HL-60/S4 treated with retinoic acid at 250 ng/mL for 4 days and 3 days (cell line): ENCODE measurements around the gene CLEC11A.
"Not testable (repeated sequence)": the region's sequence is repeated elsewhere in the genome, so short reads cannot be mapped to it uniquely, and the experiment has no call there.

Experiments
- in situ Hi-C: fragments of 300-500 bp; cut with MboI; formaldehyde crosslinking; loops from 2 replicates; pipeline ENCODE4 v1.7.0; 2022; ENCODE audit warnings: low sequenced_read_pairs

The CLEC11A gene

DNA sequence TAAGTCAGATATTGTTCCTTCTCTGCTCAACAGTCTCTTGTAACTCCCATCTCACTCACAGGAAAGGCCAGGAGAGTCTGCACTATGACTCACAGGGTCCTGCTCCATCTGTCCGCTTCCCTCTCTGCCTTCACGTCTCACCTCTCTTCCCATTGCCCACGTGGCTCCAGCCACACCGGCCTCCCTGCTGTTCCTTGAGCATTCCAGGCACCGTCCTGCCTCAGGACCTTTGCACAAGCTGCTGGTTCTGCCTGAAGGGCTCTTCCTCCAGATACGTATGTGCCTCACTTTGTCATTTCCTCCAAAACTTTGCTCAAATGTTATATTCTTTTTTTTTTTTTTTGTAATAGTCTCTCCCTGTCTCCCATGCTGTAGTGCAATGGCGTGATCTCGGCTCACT, 33.1 kb downstream of the CLEC11A start:
- in situ Hi-C loops: not testable (repeated sequence)

DNA sequence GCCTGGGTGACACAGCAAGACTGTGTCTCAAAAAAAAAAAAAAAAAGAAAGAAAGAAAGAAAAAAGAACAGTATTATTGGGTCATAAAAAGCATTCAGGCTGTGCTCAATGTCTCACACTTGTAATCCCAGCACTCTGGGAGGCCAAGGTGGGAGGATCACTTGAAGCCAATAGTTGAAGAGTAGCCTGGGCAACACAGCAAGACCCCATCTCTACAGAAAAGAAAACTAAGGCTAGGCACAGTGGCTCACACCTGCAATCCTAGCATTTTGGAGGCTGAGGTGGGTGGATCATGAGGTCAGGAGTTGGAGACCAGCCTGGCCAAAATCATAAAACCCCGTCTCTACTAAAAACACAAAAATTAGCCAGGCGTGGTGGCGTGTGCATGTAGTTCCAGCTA, 34.5 kb downstream of the CLEC11A start:
- in situ Hi-C loops: not testable (repeated sequence)

DNA sequence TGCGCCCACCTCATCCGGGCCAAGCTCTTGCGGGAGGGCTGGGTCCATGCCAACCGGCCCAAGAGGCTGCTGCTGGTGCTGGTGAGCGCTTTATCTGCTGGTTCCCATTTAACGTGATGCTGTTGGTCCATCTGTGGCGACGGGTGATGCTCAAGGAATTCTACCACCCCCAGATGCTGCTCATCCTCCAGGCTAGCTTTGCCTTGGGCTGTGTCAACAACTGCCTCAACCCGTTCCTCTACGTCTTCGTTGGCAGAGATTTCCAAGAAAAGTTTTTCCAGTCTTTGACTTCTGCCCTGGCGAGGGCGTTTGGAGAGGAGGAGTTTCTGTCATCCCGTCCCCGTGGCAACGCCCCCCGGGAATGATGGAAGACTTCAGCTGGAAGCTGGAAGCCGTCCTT, 35.9 kb downstream of the CLEC11A start:
- in situ Hi-C loops: not testable (repeated sequence)

DNA sequence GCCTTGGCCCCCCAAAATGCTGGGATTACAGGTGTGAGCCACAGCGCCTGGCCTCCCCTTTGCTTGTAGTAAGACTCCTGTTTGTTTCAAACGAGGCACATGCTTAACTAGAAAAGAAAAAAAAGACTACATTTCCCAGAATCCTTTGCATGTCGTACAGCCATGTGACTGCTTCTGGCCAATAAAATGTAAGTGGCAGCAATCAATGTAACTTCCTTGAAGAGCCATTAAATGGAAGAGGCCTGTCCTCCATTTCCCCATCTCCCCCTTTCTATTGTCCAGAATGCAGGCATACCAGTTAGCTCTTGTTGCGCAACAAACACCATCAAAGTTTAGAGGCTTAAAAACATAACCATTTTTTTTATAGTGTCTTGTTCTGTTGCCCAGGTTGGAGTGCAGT, 36.7 kb downstream of the CLEC11A start:
- in situ Hi-C loops: no loop called here

DNA sequence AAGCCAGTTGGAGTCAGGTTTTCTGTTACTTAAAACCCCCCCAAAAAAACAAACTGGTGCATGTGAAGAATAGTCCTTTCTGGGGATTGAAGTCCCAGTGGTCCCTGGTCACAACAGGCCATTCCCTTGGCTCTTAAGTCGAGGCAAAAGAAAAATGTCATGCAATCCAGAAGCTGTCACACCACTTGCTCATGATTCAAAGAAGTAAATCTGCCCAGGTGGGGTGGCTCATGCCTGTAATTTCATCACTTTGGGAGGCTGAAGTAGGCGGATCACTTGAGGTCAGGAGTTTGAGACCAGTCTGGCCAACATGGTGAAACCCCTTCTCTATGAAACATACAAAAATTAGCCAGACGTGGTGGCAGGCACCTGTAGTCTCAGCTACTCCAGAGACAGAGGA, 38.3 kb downstream of the CLEC11A start:
- in situ Hi-C loops: not testable (repeated sequence)

DNA sequence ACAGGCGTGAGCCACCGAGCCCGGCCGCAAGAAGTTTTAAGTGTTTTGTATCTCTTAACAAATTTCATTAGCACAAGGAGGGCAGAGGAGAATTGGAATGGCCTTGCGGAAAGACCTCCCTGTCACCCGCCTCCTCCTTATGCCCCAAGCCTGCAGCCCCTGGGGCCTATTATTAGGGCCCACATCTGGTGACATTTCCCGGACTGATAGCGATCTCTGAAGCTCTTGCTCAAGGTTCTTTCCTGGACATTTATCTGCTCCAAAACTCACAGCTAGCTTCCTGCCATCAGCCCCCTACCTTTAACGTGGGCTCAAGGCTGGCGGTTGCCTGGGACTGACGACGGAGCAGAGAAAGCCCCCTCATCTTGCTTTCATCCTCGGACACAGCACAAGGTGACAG, 40.4 kb downstream of the CLEC11A start:
- in situ Hi-C loops: not testable (repeated sequence)

DNA sequence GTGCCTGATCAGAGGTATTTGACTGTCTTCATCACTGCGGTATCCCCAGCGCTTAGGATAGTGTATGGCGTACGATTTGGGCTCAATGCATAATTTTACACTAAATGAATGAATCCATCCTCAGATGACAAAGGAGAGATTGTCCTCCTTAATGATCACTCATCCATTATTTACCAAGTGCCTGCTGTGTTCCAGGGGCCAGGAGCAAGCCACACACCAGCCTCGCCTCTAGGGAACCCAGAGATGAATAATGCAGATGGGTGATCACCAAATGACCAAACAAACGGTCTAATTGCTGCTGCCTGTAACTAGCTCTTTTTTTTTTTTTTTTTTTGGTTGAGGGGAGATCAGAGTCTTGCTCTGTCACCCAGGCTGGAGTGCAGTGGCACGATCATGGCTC, 41.2 kb downstream of the CLEC11A start:
- in situ Hi-C loops: no loop called here

DNA sequence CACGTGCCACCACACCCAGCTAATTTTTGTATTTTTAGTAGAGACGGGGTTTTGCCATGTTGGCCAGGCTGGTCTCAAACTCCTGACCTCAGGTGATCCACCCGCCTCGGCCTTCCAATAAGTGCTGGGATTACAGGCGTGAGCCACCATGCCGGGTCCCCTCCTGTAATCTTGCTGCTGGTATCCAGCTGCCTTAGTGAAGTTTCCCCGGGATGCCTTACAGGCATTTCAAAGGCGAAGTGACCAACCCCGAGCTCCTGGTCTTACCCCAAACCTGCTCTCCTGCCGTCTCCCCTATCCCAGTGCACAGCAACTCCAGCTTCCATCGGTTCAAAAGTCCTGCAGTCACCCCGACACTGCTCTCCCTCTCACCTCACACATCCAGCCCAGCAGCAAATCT, 43.6 kb downstream of the CLEC11A start:
- in situ Hi-C loops: not testable (repeated sequence)

DNA sequence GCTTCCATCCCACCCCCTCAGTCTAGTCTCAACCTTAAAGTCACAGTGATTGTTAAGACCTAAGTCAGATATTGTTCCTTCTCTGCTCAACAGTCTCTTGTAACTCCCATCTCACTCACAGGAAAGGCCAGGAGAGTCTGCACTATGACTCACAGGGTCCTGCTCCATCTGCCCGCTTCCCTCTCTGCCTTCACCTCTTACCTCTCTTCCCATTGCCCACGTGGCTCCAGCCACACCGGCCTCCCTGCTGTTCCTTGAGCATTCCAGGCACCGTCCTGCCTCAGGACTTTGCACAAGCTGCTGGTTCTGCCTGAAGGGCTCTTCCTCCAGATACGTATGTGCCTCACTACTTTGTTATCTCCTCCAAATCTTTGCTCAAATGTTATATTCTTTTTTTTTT, 44.1 kb downstream of the CLEC11A start:
- in situ Hi-C loops: not testable (repeated sequence)

DNA sequence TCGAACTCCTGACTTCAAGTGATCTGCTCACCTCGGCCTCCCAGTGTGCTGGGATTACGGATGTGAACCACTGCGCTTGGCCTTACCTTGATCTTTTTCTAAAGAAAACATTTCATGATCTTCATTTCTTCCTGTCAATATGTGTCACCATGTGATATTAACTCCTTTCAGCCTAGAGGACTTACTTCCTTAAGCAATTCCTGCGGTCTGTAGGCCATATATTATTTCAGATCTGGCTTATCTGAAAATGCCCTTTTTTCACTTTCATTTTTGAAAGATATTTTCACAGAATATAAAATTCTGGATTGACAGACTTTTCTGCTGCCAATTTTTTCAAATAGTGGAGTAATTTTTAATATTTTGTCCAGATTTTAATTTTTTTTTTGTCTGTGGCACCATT, 45.1 kb downstream of the CLEC11A start:
- in situ Hi-C loops: no loop called here

DNA sequence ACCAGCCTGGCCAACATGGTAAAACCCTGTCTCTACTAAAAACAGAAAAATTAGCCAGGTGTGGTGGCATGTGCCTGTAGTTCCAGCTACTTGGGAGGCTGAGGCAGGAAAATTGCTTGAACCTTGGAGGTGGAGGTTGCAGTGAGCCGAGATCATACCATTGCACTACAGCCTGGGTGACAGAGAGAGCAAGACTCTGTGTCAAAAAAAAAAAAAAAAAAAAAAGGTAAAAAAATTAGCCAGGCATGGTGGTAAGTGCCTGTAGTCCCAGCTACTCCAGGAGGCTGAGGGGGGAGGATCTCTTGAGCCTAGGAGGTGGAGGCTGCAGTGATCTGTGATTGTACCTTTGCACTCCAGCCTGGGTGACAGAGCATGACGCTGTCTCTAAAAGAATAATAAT, 47.0 kb downstream of the CLEC11A start, which contains the start of gene GPR32:
Gene GPR32 (plus strand): TSS at position 301 of the 400 bp plus-strand sequence. CDS start 137 bp downstream, outside the sequence.
- in situ Hi-C loops: not testable (repeated sequence)

DNA sequence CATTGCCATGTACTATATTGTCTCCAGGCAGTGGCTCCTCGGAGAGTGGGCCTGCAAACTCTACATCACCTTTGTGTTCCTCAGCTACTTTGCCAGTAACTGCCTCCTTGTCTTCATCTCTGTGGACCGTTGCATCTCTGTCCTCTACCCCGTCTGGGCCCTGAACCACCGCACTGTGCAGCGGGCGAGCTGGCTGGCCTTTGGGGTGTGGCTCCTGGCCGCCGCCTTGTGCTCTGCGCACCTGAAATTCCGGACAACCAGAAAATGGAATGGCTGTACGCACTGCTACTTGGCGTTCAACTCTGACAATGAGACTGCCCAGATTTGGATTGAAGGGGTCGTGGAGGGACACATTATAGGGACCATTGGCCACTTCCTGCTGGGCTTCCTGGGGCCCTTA, 47.7 kb downstream of the CLEC11A start:
- in situ Hi-C loops: no loop called here

DNA sequence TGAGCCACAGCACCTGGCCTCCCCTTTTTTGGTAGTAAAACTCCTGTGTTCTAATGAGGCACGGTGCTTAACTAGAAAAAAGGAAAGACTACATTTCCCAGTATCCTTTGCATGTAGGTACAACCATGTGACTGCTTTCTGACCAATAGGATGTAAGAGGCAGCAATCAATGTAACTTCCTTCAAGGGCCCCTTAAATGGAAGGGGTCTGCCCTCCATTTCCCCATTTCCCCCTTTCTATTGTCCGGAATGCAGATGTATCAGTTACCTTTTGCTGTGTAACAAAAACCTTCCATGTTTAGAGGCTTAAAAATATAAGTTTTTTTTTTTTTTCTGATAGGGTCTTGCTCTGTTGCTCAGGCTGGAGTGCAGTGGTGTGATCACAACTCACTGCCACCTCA, 49.3 kb downstream of the CLEC11A start:
- in situ Hi-C loops: no loop called here

DNA sequence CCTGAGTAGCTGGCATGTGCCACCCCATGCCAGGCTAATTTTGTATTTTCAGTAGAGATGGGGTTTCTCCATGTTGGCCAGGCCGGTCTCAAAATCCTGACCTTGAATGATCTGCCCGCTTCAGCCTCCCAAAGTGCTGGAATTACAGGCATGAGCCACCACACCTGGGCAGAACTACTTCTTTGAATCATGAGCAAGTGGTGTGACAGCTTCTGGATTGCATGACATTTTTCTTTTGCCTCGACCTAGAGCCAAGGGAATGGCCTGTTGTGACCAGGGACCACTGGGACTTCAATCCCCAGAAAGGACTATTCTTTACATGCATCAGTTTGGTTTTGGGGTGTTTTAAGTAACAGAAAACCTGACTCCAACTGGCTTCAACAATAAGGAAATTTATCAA, 49.7 kb downstream of the CLEC11A start:
- in situ Hi-C loops: not testable (repeated sequence)

DNA sequence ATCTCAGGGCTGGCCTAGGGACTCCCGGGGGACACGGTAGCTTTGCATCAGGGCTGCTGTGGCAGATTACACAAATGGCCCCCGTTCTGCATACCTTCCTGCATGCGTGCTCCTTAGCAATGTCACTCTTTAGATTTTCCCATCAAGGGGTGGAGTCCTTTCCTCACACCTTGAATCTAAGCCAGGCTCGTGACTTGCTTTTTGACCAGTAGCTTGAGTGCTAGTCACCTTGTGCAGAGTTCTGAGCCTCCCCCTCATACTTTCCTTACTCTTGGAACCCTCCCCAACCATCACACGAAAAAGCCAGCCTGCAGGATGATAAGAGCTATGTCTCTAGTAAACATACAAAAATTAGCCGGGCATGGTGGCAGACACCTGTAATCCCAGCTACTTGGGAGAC, 50.3 kb downstream of the CLEC11A start:
- in situ Hi-C loops: not testable (repeated sequence)
